Hepatocyte (in vitro differentiated cells): ENCODE measurements around the gene GLIS2. TPM values are rescaled to one million over a fixed set of nuclear protein-coding genes. Genes with fewer than 3 reads are reported as not detected.

Source experiments
- DNase-seq: peaks from one replicate; pipeline ENCODE4 v3.0.0-alpha.2; 2016; ENCODE audit warnings: low spot score
- H2AFZ ChIP-seq: fragments of 200-600 bp; sonication (generic); 2 replicates; pipeline ENCODE4 v1.6.0; 2016; ENCODE audit warnings: antibody characterized with exemption, mild to moderate bottlenecking
- H3K27ac ChIP-seq: fragments of 200-600 bp; sonication (generic); 2 replicates; pipeline ENCODE4 v1.5.1; 2016; ENCODE audit warnings: mild to moderate bottlenecking
- H3K27me3 ChIP-seq: fragments of 200-600 bp; sonication (generic); 2 replicates; pipeline ENCODE4 v1.6.1; 2016
- H3K36me3 ChIP-seq: fragments of 200-600 bp; sonication (generic); replicated peaks from 2 replicates; pipeline ENCODE4 v1.5.1; 2016; ENCODE audit warnings: low read depth; ENCODE audit not compliant: insufficient read depth
- H3K4me1 ChIP-seq: fragments of 200-600 bp; sonication (generic); 2 replicates; pipeline ENCODE4 v1.5.1; 2016; ENCODE audit warnings: mild to moderate bottlenecking, moderate library complexity; ENCODE audit not compliant: insufficient read depth
- H3K4me2 ChIP-seq: fragments of 200-600 bp; sonication (generic); 2 replicates; pipeline ENCODE4 v1.6.0; 2016
- H3K4me3 ChIP-seq: fragments of 200-600 bp; sonication (generic); 2 replicates; pipeline ENCODE4 v1.5.1; 2016; ENCODE audit warnings: mild to moderate bottlenecking
- H3K79me2 ChIP-seq: fragments of 200-600 bp; sonication (generic); 2 replicates; pipeline ENCODE4 v1.6.0; 2017; ENCODE audit warnings: mild to moderate bottlenecking
- H3K9me2 ChIP-seq: fragments of 200-600 bp; sonication (generic); replicated peaks from 2 replicates; pipeline ENCODE4 v1.6.0; 2017; ENCODE audit warnings: mild to moderate bottlenecking; ENCODE audit not compliant: insufficient read depth
- H3K9me3 ChIP-seq: fragments of 200-600 bp; sonication (generic); 2 replicates; pipeline ENCODE4 v1.5.1; 2016; ENCODE audit warnings: low read depth, mild to moderate bottlenecking
- H4K20me1 ChIP-seq: fragments of 200-600 bp; sonication (generic); 2 replicates; pipeline ENCODE4 v1.6.0; 2016; ENCODE audit warnings: mild to moderate bottlenecking; ENCODE audit not compliant: insufficient read depth, poor library complexity, severe bottlenecking
- EZH2 ChIP-seq: fragments of 200-600 bp; sonication (generic); IDR thresholded peaks from 2 replicates; pipeline ENCODE4 v1.6.1; 2016; ENCODE audit warnings: antibody characterized with exemption, mild to moderate bottlenecking, borderline replicate concordance
- EZH2phosphoT487 ChIP-seq: fragments of 200-600 bp; sonication (generic); IDR thresholded peaks from one replicate; pipeline ENCODE4 v1.6.1; 2018; ENCODE audit warnings: antibody characterized with exemption, mild to moderate bottlenecking, low read depth, moderate library complexity; ENCODE audit not compliant: unreplicated experiment, severe bottlenecking
- WGBS: methylation state at CpG from one replicate; pipeline ENCODE4 v1.1.6; 2016; ENCODE audit warnings: low lambda C conversion rate; ENCODE audit errors: missing lambda C conversion rate; 5-methylcytosine and 5-hydroxymethylcytosine counted together
- polyA plus RNA-seq: library from polyadenylated mRNA; unstranded; fragments of >200 nt; fragmentation: Nextera tagmentation; extraction: Ambion mirVana; gene quantifications from 2 replicates; pipeline ENCODE4 v1.2.1, GENCODE V29; 2016
- total RNA-seq: library from RNA; depleted of rRNA; stranded (reverse); fragments of >200 nt; gene quantifications from 2 replicates; pipeline ENCODE4 v1.2.3, GENCODE V29; 2014
- TF ChIP-seq, protein P1 (sequence below): fragments of 200-600 bp; sonication (generic); IDR thresholded peaks from 2 replicates; pipeline ENCODE4 v1.5.1; 2016; ENCODE audit warnings: antibody characterized with exemption, mild to moderate bottlenecking; ENCODE audit not compliant: poor library complexity

The GLIS2 gene
- total and polyA plus RNA-seq, 2 experiments from 2014 or later: 3.6 to 11.3 TPM

DNA sequence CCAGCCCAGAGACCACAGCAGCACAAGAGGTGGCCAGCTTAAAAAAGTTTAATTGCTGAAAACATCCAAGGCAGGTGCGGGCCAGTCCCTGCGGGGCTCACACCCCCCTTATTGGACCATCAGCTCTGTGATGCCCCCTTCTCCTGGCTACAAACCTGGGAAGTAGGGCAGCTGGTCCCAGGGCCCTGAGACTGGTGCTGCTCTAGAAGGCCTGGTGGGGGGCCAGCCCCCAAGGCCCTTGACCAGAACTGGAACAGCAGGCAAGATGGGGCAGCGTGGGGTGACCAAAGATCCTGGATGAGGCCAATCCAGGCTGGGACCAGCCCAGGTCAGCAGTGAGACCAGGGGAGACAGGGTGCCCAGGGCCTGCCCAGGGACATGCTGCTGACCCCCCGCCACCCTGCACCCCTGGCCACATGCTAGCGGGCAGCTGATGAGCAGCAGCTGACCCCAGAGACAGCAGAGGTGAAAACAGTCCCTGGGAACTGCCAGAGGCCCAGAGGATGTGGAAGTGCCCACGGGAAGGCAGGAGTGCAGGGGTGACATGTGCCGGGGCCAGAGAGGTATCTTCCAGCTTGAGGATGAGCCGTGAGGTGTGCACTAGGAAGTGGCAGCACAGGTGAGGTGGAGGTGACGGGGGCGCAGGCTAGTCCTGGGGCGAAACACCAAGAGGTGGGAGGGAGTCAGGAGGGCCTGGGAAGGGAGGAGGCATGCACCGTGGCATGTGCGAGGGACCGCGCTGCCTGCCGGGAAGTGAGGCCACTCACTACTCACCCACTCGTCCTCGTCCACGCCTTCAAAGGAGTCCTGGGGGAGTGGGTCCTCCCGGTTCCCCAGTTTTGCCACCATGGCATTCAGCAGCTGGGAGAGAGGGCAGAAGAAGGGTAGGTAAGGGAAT is 38.9 kb downstream of the GLIS2 start:
- Histone ChIP-seq H3K79me2 (peaks cover 8% of the 10 kb centered on the region), H3K27me3 (no peaks in the 10 kb centered on the region), H4K20me1 (no peaks in the 10 kb centered on the region), H3K4me2 (no peak overlapping the region), H3K4me1 (no peaks in the 10 kb centered on the region), H3K9me2 (no peaks in the 10 kb centered on the region), H2AFZ (no peak overlapping the region), H3K27ac (no peak overlapping the region), H3K9me3 (no peaks in the 10 kb centered on the region), H3K4me3 (no peak overlapping the region), H3K36me3 (no peaks in the 10 kb centered on the region)
- DNase-seq: no peak
- TF ChIP-seq EZH2phosphoT487 (no peak), EZH2 (no peak)
- 94% methylated on average over 20 of the region's 20 CpGs for WGBS

DNA sequence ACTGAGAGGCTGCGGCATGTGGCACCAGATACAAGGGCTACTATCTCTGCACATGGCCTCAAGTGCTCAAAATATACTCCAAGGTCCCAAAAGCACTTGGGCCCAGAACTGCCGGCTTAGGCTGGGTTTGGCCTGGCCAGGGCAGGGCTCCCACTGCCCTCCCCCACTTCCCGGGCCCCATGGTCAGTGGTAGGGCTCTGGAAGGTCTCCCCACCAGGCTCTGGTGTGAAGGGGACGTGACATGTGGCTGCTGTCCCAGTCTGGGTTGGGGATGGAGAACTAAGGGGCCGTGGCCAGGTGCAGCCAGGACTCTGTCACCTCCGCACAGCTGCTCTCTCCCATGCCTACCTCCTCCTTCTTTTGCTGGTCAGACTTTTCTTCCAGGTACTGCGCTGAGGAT is 41.0 kb downstream of the GLIS2 start:
- Histone ChIP-seq H3K27ac (no peak overlapping the region), H3K4me2 (no peak overlapping the region), H3K36me3 (no peaks in the 10 kb centered on the region), H3K4me3 (no peak overlapping the region), H3K9me2 (no peaks in the 10 kb centered on the region), H3K4me1 (no peaks in the 10 kb centered on the region), H3K27me3 (no peaks in the 10 kb centered on the region), H3K79me2 (no peaks in the 10 kb centered on the region), H3K9me3 (no peaks in the 10 kb centered on the region), H4K20me1 (no peaks in the 10 kb centered on the region), H2AFZ (no peak overlapping the region)
- 94% methylated on average over 7 of the region's 7 CpGs for WGBS
- no peak for DNase-seq
- TF ChIP-seq EZH2 (no peak), EZH2phosphoT487 (no peak)
- TF ChIP-seq, protein P1, sequence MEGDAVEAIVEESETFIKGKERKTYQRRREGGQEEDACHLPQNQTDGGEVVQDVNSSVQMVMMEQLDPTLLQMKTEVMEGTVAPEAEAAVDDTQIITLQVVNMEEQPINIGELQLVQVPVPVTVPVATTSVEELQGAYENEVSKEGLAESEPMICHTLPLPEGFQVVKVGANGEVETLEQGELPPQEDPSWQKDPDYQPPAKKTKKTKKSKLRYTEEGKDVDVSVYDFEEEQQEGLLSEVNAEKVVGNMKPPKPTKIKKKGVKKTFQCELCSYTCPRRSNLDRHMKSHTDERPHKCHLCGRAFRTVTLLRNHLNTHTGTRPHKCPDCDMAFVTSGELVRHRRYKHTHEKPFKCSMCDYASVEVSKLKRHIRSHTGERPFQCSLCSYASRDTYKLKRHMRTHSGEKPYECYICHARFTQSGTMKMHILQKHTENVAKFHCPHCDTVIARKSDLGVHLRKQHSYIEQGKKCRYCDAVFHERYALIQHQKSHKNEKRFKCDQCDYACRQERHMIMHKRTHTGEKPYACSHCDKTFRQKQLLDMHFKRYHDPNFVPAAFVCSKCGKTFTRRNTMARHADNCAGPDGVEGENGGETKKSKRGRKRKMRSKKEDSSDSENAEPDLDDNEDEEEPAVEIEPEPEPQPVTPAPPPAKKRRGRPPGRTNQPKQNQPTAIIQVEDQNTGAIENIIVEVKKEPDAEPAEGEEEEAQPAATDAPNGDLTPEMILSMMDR: no peak

GRCh38 chr16:4358236-4358635 is 42.4 kb downstream of the GLIS2 start:
- Histone ChIP-seq H3K4me1 (no peaks in the 10 kb centered on the region), H3K27ac (no peak overlapping the region), H2AFZ (no peak overlapping the region), H3K9me2 (no peaks in the 10 kb centered on the region), H3K4me3 (no peak overlapping the region), H4K20me1 (no peaks in the 10 kb centered on the region), H3K4me2 (no peak overlapping the region), H3K9me3 (no peaks in the 10 kb centered on the region), H3K79me2 (no peaks in the 10 kb centered on the region), H3K27me3 (no peaks in the 10 kb centered on the region), H3K36me3 (no peaks in the 10 kb centered on the region)
- TF ChIP-seq, protein P1: no peak
- no peak for TF ChIP-seq EZH2
- no peak for TF ChIP-seq EZH2phosphoT487
- DNase-seq: no peak
- WGBS: 97% methylated on average over 18 of the region's 19 CpGs

- Histone ChIP-seq H3K4me3 (no peak overlapping the region), H3K27ac (no peak overlapping the region), H4K20me1 (no peaks in the 10 kb centered on the region), H3K9me2 (no peaks in the 10 kb centered on the region), H3K9me3 (no peaks in the 10 kb centered on the region), H3K4me2 (no peak overlapping the region), H3K79me2 (no peaks in the 10 kb centered on the region), H3K27me3 (no peaks in the 10 kb centered on the region), H2AFZ (no peak overlapping the region), H3K36me3 (no peaks in the 10 kb centered on the region), H3K4me1 (no peaks in the 10 kb centered on the region)
- peak; percentile 78 for DNase-seq
- TF ChIP-seq, protein P1: peak; percentile 93
- TF ChIP-seq EZH2: no peak
- WGBS: 47% methylated on average over 14 of the region's 19 CpGs
These were observed 43.1 kb downstream of the GLIS2 start for GRCh38 chr16:4358831-4359561.
